Measurements from ENCODE around the gene REEP5.
A peak's percentile ranks its signal among the peaks of the same experiment; 100 is the strongest.
"Not testable (repeated sequence)": the region's sequence is repeated elsewhere in the genome, so short reads cannot be mapped to it uniquely, and the experiment has no call there.

REEP5 gene

DNA sequence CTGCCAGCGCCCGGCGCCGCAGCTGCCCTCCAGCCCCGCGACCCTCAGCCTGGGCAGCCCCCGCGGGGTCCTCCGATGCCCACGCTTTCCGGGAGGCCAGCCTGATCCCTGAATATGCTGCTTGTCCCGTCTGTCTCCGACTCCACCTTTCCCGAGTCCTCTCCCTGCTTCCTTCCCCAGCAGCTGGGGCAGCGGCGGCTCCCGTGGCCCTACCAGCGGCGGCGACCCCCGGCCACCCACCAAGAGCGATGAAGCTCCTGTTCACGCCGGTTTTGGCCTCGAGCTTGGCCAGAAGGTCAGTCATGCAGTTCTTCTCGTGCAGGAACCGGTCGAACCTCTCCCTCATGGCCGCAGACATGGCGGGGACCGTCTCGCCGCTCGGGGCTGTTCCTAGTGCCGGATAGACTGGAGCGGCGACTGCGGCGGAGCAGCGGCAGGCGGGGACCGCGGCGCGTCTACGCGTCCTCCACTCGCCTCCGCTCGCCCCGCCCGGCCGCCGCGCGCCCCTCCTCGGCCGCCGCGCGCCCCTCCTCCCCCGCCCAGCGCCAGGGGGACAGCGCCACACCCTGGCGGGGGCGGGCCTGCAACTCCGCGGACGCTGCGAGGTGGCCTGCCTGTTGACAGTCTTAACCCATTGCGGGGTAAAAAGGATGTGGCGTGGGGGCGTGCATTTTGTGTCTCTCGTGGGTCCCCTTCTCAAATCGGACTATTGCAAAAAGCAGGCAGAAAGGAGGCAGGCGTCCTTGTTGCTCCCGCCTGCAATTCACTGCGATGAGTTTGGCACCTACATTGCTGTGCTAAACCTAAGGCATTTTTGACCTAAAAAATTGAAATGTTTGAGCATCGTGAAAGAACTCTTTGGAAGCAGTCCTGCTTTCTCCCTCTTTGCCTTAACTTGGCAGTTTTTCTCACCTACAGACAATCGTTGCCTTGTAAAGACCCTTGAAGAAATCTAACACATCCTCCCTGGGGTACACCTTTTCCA lies at the start of gene REEP5:
REEP5 (minus strand) TSS at position 395 of the 985 bp plus-strand sequence; CDS start at position 358, 37 bp downstream.
- DNase-seq, result peak; percentile 89

DNA sequence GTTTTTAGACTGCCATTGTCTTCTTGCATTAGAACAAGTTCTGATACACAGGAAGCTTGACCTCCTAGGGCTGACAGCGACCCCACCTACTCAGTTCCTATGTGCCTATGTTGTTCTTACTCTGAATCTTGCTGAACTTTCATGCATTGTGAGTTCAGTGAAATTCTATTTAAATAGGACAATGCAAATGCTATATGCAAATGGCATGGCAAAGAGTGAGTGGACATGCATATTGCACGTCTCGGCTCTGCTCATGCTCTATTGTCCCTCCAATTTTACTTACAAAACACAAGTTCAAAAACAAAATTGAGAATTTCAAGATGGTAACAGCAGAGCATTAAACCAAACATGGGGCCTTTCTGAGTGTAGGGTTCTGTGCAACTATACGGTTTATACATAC lies 49.2 kb upstream of the REEP5 start:
- DNase-seq, result no peak

DNA sequence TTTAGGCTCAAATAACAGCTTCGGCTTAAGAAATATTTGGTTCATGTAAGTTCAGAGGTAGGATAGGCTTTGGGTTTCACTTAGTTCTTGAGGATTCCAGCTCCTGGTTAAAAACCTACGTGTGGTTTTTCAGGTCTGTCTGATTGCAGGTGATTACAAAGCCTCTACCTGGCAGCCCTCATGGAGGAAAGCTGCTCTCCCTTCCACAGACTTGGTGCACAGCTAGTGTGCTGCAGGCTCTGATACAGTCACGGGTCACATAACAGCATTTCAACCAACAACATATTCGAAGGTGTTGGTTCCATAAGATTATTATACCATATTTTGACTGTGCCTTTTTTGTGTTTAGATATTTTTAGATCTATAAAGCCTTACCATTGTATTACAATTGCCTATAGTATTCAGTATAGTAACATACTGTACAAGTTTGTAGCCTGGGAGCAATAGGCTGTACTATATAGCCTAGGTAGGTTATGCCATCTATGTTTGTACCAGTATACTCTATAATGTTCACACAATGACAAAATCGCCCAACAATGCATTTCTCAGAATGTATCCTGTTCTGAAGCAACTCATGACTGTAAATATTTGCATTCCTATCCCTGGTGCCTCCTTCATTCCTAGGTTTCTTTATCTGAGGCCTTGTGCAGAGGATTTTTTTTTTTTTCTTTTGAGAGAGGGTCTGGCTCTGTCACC lies 46.5 kb upstream of the REEP5 start:
- DNase-seq, result no peak

DNA sequence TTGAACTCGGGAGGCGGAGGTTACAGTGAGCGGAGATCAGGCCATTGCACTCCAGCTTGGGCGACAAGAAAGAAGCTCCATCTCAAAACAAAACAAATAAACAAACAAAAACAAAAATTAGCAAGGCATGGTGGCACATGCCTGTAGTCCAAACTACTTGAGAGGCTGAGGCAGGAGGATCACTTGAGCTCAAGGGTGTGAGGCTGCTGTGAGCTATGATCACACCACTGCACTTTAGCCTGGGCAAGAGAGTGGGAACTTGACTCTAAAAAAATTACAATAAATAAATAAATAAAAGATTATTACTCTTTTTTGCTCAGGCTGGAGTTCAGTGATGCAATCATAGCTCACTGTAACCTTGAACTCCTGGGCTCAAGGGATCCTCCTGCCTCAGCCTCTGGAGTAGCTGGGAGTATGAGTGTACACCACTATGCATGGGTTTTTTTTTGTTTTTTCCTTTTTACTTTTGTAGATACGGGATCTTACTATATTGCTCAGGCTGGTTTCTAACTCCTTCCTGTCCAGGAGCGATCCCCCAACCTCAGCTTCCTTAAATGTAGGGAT lies 45.6 kb upstream of the REEP5 start:
- no peak for DNase-seq

DNA sequence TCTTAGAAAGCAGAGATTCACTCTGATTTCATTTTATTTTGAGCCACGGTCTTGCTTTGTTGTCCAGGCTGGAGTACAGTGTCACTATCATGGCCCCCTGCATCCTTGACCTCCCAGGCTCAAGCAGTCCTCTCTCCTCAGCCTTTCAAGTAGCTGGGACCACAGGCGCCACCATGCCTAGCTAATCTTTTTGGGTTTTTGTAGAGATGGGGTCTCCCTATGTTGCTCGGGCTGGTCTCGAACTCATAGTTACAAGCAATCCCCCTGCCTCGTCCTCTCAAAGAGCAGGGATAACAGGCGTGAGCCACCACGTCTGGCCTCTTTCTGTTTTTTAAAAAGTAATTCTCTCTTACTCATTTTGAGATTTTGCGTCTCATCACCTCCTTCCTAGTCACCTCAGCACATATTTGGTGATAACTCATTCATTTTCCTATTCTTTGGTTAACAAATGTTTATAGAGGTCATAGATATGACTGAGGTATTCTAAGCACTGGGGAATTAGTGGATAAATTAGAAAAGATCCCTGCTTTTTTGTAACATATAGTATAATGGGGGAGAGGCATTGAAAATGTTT lies 43.8 kb upstream of the REEP5 start:
- DNase-seq, result no peak

DNA sequence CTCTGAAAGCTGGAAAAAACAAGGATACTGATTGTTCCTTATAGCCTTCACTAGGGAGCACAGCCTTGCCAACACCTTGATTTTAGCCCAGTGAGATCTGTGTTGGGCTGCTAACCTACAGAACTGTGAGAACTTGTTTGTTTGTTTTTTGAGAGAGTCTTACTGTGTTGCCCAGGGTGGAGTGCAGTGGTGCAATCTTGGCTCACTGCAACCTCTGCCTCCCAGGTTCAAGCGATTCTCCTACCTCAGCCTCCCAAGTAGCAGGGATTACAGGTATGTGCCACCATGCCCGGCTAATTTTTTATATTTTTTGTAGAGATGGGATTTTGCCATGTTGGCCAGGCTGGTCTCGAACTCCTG lies 41.3 kb upstream of the REEP5 start:
- not testable (repeated sequence) for DNase-seq

DNA sequence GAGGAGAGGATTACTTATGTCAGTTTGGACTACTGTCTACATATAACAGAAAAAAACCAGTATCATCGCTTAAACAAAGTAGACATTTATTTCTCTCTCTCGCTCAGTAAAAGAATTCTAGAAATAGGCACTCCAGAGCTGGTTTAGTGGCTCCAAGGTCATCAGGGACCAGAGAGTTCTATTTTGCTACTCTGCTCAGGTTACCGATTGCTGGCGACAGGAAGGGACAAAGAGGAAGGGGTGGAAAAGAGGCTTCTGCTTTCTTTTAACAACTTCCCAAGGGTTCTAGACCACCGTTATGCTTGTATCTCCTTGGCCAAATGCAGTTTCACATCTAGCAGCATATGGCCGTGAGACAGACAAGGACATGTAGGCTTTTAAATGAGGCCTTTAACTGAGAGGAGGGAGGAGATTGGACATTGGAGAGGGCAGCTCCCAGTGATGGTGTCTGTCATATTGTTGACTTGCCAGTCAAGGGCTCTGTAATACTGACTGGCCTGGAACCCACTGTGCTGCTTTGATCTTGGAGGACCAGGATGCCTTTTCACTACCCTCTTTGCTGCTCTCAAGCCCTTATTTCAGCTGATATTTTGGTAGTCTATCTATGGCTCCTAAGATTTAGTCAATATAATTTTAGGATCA lies 39.0 kb upstream of the REEP5 start:
- no peak for DNase-seq

DNA sequence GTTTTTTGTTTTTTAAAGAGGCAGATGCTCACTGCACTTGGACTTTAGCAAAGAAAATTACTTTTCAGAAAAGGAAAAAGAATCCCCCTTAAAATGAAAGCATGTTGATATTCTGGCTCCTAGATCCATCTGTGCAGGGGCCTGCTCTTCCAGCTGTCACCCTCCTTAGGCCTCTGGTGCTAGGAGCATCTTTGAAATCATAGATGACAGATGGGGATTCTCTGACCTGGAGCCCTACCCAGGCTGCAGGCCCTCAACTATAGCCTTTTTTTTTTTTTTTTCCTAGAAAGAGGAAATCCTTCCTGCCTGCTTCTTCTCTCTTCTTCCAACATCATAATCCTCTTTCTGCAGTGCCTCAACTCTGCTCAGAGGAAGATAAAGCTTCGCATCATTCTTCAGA lies 38.3 kb upstream of the REEP5 start:
- DNase-seq, result no peak

DNA sequence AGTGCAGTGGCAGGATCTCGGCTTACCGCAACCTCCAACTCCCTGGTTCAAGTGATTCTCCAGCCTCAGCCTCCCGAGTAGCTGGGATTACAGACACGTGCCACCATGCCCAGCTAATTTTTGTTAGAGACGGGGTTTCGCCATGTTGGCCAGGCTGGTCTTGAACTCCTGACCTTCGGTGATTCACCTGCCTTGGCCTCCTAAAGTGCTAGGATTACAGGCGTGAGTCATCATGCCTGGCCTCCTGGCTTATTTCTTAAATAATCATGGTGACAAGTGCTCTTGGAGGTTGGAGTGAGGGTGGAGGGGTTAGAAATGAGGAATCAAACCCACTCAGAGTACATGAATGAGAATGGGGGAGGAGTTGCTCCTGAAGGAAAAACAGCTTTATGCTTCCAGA lies 37.8 kb upstream of the REEP5 start:
- DNase-seq, result not testable (repeated sequence)

DNA sequence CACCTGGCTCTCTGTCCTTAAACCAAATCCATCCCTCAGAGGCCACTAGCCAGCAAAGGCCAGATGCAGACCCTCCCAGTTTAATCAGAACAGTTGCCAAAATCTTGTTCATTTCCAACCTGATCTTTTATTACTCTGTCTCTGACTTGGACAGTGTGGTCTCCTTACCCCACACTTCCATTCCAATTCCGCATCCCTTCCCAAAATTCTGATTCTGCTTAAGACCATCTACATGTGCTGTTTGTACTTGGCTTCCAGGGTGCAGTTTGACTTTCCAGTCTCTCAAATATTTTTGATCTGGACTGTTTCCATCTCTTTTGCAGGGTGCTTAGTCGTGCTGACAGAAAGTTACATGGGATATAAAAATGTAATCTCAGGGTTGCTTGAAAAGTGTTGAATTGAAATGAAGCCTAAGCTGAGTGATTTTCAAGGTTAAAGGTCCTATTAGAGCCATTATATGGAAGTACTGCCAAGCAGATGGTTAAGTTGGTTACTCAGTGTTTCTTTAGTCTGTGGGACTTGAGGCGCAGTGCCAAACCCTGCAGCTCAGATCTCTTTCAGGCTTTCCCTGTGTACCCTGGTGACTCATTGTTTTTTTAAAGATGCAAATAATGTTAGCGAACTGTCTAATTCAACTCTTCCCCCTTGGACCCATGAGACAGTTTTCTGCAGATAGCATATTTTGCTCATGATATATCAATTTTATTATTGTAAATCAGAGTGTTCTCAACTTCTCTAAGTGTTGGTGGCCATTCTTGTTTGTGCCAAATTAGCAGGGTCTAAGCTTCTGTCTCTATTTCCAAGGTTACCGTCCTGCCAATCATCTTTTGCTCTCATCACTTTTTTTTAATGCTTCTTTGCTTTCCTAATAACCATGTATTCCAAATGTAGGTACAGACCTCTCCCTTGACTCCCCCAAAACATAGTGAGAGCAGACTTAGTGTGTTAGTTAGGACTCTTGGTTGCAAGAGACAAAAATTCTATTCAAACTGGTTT lies 36.4 kb upstream of the REEP5 start:
- DNase-seq, result peak; percentile 26

DNA sequence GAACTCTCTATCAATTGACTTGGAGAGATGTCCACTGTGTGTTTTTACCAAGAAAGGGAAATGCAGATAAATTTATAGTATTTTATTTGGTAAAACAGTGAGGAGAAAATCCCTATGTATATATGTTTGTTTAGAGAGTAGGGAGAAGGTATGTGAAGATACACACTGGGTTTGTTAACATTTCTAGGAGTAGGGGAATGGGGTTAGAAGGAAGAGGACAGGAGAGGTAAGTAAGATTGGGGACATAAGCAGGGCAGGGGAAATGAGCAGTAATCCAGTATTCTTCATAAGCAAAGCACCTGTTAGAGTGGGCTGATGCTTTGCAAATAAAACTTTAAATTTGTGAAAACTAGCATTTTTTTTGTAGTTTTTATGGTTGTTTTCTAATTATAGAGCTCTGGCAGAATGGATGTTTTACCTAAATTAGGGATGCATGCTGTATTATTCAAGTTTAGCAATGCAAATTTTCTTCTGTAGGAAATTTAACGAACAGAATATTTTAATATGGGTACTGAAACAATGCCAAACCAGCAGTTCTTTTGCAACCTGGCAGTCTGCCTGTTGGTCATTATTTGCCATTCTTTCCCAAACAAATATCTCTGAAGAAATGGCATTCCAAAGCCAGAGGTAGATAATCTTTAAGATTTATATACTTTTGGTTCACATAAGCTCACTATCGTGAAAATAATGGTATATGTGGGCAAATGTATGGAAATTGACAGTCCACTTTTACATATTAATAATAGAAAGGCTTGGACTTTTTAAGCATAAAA lies 35.2 kb upstream of the REEP5 start:
- DNase-seq, result no peak

DNA sequence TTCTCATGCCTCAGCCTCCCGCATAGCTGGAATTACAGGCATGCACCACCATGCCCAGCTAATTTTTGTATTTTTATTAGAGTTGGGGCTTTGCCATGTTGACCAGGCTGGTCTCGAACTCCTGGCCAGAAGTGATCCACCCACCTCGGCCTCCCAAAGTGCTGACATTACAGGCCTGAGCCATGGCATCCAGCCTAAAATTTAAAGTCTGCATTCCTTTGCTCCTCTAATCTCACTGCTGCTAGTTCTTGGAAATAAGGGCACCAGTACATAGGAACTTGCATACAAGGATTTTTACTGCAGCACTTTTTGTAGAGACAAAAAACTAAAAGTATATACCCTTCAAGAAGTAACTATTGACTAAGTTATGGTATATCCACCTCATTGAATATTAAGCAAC lies 34.6 kb upstream of the REEP5 start:
- DNase-seq, result no peak

DNA sequence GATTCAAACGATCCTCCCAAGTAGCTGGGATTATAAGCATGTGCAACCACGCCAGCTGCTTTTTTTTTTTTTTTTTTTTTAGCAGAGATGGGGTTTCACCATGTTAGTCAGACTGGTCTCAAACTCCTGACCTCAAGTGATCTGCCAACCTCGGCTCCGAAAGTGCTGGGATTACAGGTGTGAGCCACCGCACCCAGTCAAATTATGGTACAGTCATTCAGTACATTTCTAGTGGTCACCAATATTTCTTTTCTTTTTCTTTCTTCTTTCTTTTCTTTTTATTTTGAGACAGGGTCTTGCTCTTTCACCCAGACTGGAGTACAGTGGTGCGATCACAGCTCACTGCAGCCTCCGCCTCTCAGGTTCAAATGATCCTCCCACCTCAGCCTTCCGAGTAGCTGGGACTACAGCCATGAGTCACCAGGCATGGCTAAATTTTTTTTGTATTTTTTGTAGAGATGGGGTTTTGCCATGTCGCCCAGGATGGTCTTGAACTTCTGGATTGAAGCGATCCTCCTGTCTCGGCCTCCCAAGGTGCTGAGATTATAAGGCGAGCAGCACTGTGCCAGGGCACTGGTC lies 29.2 kb upstream of the REEP5 start:
- DNase-seq, result no peak

DNA sequence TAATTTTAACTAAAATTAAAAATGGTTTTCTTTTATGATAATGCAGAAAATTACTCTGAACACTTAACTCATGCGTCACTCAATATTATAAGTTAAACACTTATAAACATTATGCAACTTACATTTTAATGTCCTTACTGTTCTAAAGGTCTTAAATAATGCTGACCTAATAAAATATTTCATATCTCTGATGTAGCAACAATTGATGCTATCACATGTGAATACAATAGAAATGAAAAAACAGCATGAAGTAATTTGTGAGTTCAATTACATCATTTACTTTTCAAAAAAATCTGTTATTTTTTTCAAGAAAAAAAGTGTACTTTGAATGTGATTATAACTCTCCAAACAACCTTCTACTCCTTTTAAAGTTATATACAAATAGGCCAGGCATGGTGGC lies 26.4 kb upstream of the REEP5 start:
- no peak for DNase-seq

DNA sequence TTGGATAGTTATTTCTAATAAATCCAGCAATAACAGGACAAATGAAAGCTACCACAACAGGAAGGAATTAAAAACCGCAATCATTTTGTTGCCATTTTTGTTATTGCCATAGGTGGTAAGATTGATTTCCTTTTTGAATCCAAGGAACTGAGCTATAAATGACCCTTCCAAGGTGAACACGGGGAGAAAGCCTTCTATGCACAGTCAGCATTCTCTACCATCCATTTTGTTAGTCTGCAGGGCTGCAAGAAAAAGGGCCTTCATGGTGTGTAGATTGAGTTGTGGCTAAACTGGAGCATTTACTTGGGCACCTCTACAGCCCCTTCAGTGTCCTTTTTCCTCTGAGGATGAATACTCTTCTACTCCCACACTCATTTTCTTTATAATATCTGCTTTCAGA lies 18.6 kb upstream of the REEP5 start:
- no peak for DNase-seq

DNA sequence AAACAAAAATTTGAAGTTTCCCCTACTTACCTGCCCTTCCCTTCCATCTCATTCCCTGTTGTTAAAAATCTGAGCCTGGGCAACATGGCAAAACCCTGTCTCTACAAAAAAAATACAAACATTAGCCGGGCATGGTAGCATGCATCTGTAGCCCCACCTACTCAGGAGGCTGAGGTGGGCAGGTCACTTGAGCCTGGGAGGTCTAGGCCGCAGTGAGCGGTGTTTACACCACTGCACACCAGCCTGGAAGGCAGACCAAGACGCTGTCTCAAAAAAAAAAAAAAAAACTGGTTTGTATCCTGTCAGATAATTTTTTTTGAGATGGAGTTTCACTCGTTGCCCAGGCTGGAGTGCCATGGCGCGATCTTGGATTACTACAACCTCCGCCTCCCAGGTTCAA lies 16.3 kb upstream of the REEP5 start:
- no peak for DNase-seq

DNA sequence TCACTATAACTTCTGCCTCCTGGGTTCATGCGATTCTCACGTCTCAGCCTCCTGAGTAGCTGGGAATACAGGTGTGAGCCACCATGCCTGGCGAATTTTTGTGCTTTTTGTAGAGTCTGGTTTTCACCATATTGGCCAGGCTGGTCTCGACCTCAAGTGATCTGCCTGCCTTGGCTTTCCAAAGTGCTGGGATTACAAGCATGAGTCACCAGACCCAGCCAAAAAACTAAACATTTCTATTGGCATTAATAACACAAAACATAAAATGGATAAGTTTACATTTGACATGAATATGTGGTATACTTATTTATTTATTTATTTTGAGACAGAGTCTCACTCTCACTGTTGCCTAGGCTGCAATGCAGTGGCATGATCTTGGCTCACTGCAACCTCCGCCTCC lies 13.6 kb upstream of the REEP5 start:
- DNase-seq, result no peak

DNA sequence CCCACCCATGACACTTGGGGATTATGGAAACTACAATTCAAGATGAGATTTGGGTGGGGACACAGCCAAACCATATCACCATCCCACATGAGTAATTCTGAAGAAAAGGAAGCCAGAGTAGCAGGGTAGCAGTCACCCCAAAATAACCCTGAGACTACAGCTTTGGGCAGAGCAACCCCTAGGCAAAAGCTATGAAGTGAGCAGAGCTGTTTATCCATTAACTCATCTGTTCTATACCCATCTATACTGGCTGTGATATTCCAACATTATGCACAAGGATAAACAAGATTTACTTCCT lies 12.3 kb upstream of the REEP5 start:
- no peak for DNase-seq

DNA sequence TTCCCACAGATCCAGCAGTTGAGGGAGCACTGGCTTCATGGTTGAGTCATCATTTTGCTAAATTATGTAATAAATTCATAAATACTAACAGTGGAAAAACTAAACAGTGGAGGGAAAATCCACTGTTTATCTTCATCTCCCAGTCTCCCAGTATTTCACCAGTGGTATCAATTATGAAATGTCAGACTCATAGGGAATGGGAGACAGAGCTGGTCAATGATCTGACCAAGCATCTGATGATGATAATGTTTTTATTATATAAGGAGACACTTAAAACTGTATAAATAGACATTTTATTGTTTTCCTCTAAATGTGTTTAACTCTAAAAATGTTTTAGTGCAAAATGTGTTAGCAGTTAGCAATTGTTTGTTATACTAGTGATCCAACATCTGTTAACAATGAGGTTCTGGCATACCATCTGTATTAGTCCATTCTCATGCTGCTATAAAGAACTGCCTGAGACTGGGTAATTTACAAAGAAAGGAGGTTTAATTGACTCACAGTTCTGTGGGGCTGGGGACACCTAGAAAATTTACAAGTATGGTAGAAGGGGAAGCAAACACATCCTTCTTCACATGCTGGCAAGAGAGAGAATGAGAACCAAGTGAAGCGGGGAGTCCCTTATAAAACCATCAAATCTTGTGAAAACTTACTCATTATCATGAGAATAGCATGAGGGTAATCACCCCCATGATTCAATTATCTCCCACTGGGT lies 11.8 kb upstream of the REEP5 start:
- DNase-seq, result no peak

DNA sequence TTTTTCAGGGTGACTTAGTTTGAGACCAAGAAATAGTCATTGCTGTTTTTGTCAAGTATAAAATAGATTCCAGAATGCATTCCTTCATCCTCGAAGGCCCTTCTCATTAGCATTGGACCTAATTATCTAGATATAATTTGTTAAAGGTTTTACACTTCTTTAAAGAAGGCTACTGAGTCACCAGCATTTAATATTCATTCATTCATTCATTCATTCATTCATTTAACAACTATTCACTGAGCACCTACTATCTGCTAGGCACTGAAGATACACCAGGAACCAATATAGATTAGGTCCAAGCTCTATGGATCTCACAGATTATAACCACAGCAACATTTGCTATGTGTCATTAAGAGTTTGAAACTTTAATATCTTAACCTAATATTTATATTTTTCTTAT lies 11.1 kb upstream of the REEP5 start:
- no peak for DNase-seq

Data from CD4-positive, alpha-beta T cell treated with Interleukin-17A for 4 hours (primary cell).